OCI-LY1 (cell line): ENCODE data around the gene TET2.
A peak's percentile ranks its signal among the peaks of the same experiment; 100 is the strongest.

Source experiments
- H2AFZ ChIP-seq: fragments of 200-600 bp; sonication (generic), shearing (Covaris generic); 2 replicates; pipeline ENCODE4 v1.6.0; 2014; ENCODE audit warnings: antibody characterized with exemption, mild to moderate bottlenecking, low read length
- H3F3A ChIP-seq: fragments of 200-600 bp; sonication (generic), shearing (Covaris generic); 2 replicates; pipeline ENCODE4 v1.6.0; 2014; ENCODE audit warnings: mild to moderate bottlenecking, antibody characterized with exemption, low read length, moderate library complexity; ENCODE audit not compliant: insufficient read depth
- H3K27ac ChIP-seq: fragments of 200-600 bp; sonication (generic); 2 replicates; pipeline ENCODE4 v1.5.1; 2014; ENCODE audit warnings: low read length, mixed run types, mild to moderate bottlenecking, low read depth; ENCODE audit not compliant: poor library complexity, severe bottlenecking
- H3K27me3 ChIP-seq: fragments of 200-600 bp; sonication (generic); 2 replicates; pipeline ENCODE4 v1.6.0; 2014; ENCODE audit warnings: antibody characterized with exemption, mild to moderate bottlenecking, low read length, moderate library complexity; ENCODE audit not compliant: insufficient read depth
- H3K36me3 ChIP-seq: fragments of 200-600 bp; sonication (generic); 2 replicates; pipeline ENCODE4 v1.6.1; 2014; ENCODE audit warnings: mild to moderate bottlenecking, antibody characterized with exemption, low read length, moderate library complexity, mixed read lengths; ENCODE audit not compliant: insufficient read depth
- H3K4me1 ChIP-seq: fragments of 200-600 bp; sonication (generic); 2 replicates; pipeline ENCODE4 v1.5.1; 2014; ENCODE audit warnings: mild to moderate bottlenecking, low read length, moderate library complexity; ENCODE audit not compliant: insufficient read depth, severe bottlenecking
- H3K4me2 ChIP-seq: fragments of 200-600 bp; sonication (generic), shearing (Covaris generic); 2 replicates; pipeline ENCODE4 v1.6.1; 2014; ENCODE audit warnings: low read length
- H3K4me3 ChIP-seq: fragments of 200-600 bp; sonication (generic); 2 replicates; pipeline ENCODE4 v1.5.1; 2014; ENCODE audit warnings: low read length, low read depth, mild to moderate bottlenecking, mixed read lengths; ENCODE audit not compliant: poor library complexity, severe bottlenecking
- H3K79me2 ChIP-seq: fragments of 200-600 bp; shearing (Covaris generic); 2 replicates; pipeline ENCODE4 v1.6.1; 2016; ENCODE audit warnings: mixed run types, low read length, mixed read lengths; ENCODE audit not compliant: insufficient read depth
- H3K9ac ChIP-seq: fragments of 200-600 bp; sonication (generic), shearing (Covaris generic); 2 replicates; pipeline ENCODE4 v1.6.1; 2014; ENCODE audit warnings: mild to moderate bottlenecking, low read length, mixed read lengths
- H3K9me2 ChIP-seq: fragments of 200-600 bp; sonication (generic), shearing (Covaris generic); 2 replicates; pipeline ENCODE4 v1.6.1; 2014; ENCODE audit warnings: low read depth, mild to moderate bottlenecking, low read length, mixed read lengths
- H3K9me3 ChIP-seq: fragments of 200-600 bp; shearing (Covaris generic); 2 replicates; pipeline ENCODE4 v1.6.1; 2014; ENCODE audit warnings: low read length, mixed read lengths
- H4K20me1 ChIP-seq: fragments of 200-600 bp; sonication (generic), shearing (Covaris generic); 2 replicates; pipeline ENCODE4 v1.6.0; 2016; ENCODE audit warnings: mild to moderate bottlenecking, low read length; ENCODE audit not compliant: insufficient read depth
- CTCF ChIP-seq: fragments of 200-600 bp; sonication (generic), shearing (Covaris generic); IDR thresholded peaks from 2 replicates; pipeline ENCODE4 v1.5.1; 2017; ENCODE audit warnings: mild to moderate bottlenecking, antibody characterized with exemption, low read length, moderate library complexity, mixed read lengths
- EZH2 ChIP-seq: fragments of 200-600 bp; sonication (generic), shearing (Covaris generic); IDR thresholded peaks from 2 replicates; pipeline ENCODE4 v1.8.0; 2017; ENCODE audit warnings: borderline replicate concordance, mixed run types, mild to moderate bottlenecking, antibody characterized with exemption, low read length, moderate library complexity, mixed read lengths

The TET2 gene

GRCh38 chr4:105257817-105258495, 111.3 kb downstream of the TET2 start:
- H3K27me3 ChIP-seq = no peaks in the 10 kb centered on the region
- no peak overlapping the region for H3K4me2 ChIP-seq
- no peaks in the 10 kb centered on the region for H3K9me2 ChIP-seq
- no peaks in the 10 kb centered on the region for H3K36me3 ChIP-seq
- no peaks in the 10 kb centered on the region for H3K4me1 ChIP-seq
- no peaks in the 10 kb centered on the region for H3K79me2 ChIP-seq
- TF ChIP-seq CTCF = 0 out of 2 replicates have a peak, but pooled peaks have one; percentile 22
- TF ChIP-seq EZH2 = no peak
- no peak overlapping the region for H2AFZ ChIP-seq
- no peaks in the 10 kb centered on the region for H3F3A ChIP-seq
- H3K27ac ChIP-seq = no peak overlapping the region
- no peak overlapping the region for H3K4me3 ChIP-seq
- no peak overlapping the region for H3K9ac ChIP-seq
- no peaks in the 10 kb centered on the region for H4K20me1 ChIP-seq
- H3K9me3 ChIP-seq = no peaks in the 10 kb centered on the region

- Histone ChIP-seq H3K79me2 (no peaks in the 10 kb centered on the region), H3K9me2 (no peaks in the 10 kb centered on the region), H3K4me2 (no peak overlapping the region), H4K20me1 (no peaks in the 10 kb centered on the region), H3K9ac (no peak overlapping the region), H3K36me3 (peaks cover 12% of the 10 kb centered on the region), H3K27me3 (no peaks in the 10 kb centered on the region), H3F3A (no peaks in the 10 kb centered on the region; the same call in 1 of the 2 replicates), H2AFZ (no peak overlapping the region), H3K4me3 (no peak overlapping the region), H3K27ac (no peak overlapping the region), H3K4me1 (no peaks in the 10 kb centered on the region), H3K9me3 (no peaks in the 10 kb centered on the region)
- TF ChIP-seq CTCF (no peak), EZH2 (no peak)
Measured at GRCh38 chr4:105265689-105266088, 119.0 kb downstream of the TET2 start.

GRCh38 chr4:105267280-105267679, 120.6 kb downstream of the TET2 start:
- H3K4me1 ChIP-seq = no peaks in the 10 kb centered on the region
- TF ChIP-seq CTCF (no peak), EZH2 (no peak)
- H3K4me2 ChIP-seq = no peak overlapping the region
- H3K9me3 ChIP-seq = no peaks in the 10 kb centered on the region
- no peaks in the 10 kb centered on the region for H3K9me2 ChIP-seq
- H3K27ac ChIP-seq = no peak overlapping the region
- no peak overlapping the region for H3K4me3 ChIP-seq
- no peak overlapping the region for H3K9ac ChIP-seq
- H3K27me3 ChIP-seq = no peaks in the 10 kb centered on the region
- peaks cover 12% of the 10 kb centered on the region for H3K36me3 ChIP-seq
- H3F3A ChIP-seq = no peaks in the 10 kb centered on the region; the same call in 1 of the 2 replicates
- no peaks in the 10 kb centered on the region for H4K20me1 ChIP-seq
- H3K79me2 ChIP-seq = no peaks in the 10 kb centered on the region
- no peak overlapping the region for H2AFZ ChIP-seq
